G401 (cell line): ENCODE measurements around the gene POLR3C. TPM values are rescaled to one million over a fixed set of nuclear protein-coding genes. Genes with fewer than 3 reads are reported as not detected.
"Not testable (repeated sequence)": the region's sequence is repeated elsewhere in the genome, so short reads cannot be mapped to it uniquely, and the experiment has no call there.

Experiments used
- DNase-seq: peaks from one replicate; pipeline ENCODE4 v3.0.0-alpha.2; 2015; ENCODE audit warnings: low spot score
- in situ Hi-C: cut with HindIII; loops from 2 replicates; pipeline ENCODE4 v1.10.0; 2016; ENCODE audit warnings: low sequenced_read_pairs, mixed read lengths
- total RNA-seq: library from RNA; depleted of rRNA; stranded (reverse); fragments of >200 nt; shearing (Covaris generic); gene quantifications from 2 replicates; pipeline ENCODE4 v1.2.3, GENCODE V29; 2014; rRNA removed

POLR3C gene, protein sequence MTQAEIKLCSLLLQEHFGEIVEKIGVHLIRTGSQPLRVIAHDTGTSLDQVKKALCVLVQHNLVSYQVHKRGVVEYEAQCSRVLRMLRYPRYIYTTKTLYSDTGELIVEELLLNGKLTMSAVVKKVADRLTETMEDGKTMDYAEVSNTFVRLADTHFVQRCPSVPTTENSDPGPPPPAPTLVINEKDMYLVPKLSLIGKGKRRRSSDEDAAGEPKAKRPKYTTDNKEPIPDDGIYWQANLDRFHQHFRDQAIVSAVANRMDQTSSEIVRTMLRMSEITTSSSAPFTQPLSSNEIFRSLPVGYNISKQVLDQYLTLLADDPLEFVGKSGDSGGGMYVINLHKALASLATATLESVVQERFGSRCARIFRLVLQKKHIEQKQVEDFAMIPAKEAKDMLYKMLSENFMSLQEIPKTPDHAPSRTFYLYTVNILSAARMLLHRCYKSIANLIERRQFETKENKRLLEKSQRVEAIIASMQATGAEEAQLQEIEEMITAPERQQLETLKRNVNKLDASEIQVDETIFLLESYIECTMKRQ
- 12.0 and 28.1 TPM in 2 replicates for total RNA-seq

DNA sequence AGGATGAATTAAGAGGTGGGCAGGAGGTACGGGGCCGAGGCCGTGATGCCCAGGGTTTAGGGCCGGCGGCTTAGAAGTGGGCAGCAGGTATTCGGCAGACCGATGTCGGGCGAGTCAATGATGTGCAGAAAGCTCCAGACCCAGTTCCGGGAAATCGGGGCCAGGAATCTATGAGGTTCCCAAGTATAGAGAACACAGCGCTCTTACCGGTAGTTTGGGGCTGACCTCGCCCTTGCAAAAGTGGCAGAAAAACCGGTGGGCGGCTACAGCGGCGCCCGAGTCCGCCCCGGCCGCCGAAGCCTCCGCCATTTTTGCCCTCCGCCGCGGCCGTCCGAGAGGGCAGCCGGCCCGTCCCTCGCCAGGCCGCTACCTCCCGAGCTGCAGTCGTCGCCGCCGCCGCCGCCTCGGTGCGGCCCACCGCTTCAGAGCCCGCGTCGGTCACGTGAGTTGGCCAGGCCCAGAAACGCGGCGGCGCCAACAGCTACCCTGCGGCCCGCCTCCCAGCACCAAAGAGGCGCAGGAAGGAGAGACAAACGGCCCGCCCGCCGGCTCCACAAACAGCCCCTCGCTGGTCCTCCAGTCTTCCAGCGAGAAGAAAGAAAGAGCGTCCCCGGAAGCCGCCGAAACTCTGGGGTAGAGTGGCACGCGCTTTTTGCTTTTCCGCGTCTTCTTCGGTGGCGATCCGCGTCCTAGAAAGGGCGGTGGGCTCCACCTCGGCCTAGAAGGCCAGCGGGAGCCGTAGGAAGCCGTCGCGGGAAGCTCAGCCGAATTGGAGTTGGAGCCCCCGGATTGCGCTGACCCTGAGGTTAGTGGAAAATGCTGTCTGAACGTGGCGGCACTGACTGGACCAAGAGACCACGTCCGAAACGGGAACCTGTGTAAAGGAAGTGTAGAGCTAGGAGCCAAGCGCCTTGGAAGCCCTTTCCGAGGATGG lies at the start of gene POLR3C, which contains the start of gene RNF115:
POLR3C (plus strand) TSS at position 636 of the 934 bp plus-strand sequence. CDS start 1,577 bp downstream, outside the sequence.
RNF115 (minus strand) TSS at position 531 of the 934 bp plus-strand sequence; CDS start at position 309, 222 bp downstream.
- DNase-seq, result peak; percentile 94
- in situ Hi-C loops, result no loop called here

DNA sequence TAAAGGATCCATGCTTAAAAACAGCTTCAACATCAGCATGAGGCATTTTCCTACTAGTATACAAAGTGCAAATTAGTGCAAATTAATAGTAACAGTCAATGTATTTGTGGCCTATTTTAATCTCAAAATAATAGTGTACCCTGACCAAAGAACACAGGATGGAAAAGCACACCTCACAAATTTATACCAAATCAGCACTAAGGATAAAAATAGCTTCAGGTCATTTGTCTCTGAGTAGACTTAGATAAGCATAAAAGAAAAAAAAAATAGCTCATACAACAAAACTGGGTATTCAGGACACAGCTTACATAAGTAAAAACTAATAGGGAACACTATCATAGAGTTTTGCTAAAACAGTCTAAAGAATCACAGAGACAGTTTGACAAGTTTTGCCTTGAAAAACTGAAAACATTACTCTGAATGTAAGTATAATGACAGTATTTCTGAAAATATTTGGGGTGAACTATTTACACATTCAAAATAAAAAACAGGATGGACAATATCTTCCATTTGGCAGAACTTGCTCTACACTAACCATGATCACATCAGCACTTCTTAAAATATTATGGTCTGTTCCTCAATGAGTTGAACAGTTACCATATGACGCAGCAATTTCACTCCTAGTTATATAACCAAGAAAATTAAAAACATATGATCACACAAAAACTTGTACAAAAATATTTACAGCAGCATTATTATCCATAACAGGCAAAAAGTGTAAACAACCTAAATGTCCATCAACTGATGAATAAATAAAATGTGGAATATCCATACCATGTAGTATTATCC lies 46.4 kb upstream of the POLR3C start:
- peak; percentile 21 for DNase-seq
- in situ Hi-C loops, result no loop called here

DNA sequence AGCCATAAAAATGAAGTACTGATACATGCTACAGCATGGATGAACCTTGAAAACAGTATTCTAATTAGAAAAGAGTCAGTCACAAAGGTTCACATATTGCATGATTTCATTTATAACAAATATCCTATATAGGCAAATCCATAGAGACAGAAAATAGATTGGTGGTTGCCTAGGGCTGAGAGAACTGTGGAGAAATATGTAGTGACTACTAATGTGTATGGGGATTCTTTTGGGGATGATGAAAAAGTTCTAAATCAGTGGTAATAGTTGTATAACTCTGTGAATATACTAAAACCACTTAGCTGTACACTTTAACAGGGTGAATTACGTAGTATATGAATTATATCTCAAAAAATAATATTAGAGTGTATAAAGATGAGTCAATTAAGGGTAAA lies 45.9 kb upstream of the POLR3C start:
- in situ Hi-C loops, result no loop called here
- DNase-seq, result no peak

DNA sequence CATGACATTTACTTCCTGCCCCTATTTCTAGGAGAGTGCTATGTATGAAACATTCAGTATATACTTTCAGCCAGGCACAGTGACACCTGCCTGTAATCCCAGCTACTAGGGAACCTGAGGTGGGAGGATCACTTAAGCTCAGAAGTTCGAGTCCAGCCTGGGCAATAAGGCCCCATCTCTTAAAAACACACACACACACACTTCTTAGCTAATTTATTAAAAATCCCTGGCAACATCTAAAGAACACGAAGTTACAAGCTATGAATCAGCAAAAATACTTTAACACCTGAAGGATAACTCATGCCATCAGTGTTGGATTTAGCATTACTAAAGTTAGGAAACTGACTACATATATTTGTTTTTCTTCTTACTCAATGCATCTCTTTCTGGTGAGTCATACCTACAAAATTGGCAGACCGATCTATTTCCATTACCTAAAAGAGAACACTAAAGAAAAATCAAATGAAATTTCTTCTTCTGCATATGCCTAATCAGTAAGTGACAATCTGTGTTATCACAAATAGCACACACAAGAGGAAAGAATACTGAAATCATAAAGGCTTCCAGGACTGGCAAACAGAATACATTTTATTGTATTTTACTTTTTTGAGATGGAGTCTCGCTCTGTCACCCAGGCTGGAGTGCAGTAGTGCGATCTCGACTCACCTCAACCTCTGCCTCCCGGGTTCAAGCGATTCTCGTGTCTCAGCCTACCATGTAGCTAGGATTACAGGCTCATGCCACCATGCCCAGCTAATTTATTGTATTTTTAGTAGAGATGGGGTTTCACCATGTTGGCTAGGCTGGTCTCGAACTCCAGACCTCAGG lies 41.5 kb upstream of the POLR3C start:
- no peak for DNase-seq
- in situ Hi-C loops, result no loop called here

DNA sequence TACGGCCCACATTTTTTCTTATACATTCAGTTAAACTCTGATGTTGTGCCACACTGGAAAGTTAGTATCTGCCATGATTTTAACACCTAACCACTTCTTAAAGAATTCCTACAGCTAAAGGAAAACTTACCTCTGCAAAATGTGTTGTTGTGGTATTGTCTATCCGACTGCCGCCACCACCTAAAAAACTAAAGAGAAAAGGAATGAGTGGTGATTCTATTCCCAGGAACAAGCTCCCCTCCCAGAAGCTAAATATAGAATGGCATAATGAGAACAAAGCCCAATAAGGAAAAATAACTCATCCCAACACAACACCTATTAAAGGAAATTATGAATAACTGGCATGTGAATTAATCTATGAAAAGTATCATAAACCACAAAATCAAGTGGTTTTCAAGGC lies 39.6 kb upstream of the POLR3C start:
- in situ Hi-C loops, result no loop called here
- DNase-seq, result peak; percentile 50

DNA sequence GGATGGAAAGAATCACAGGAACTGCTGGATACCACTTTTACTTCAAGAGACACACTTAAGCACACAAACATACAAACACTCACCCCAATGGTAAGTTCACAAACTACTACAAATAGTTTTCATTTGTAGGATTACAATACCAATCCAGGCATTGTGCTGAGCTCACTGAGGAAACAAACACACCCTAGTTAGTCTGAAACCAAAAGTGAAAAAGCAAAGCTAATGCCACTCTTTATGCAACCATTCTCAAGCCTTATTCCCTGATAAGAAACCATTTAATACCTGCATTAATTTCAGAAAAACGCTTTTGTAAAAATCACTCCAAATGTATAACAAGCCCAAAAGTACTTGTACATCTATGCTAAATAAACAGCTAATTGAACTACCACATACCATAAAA lies 38.5 kb upstream of the POLR3C start:
- in situ Hi-C loops, result no loop called here
- DNase-seq, result no peak

DNA sequence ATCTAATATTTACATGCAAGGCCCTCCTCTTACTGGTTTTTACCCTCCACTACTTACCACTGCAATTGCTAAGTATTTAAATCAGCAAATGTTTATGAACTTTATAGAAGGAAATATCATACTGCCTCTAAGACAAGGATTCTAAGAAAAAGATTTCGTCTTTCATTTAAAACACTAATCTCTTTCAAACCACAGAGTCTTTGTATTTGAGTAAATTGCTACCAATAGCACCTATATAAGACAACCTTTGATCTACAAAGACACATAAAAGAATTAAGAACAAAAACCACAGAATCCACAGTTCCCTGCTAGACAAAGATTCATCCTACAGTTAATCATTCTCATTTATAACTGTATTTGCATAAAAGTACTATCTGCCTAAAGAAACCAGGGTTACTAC lies 37.7 kb upstream of the POLR3C start:
- no peak for DNase-seq
- in situ Hi-C loops, result no loop called here

DNA sequence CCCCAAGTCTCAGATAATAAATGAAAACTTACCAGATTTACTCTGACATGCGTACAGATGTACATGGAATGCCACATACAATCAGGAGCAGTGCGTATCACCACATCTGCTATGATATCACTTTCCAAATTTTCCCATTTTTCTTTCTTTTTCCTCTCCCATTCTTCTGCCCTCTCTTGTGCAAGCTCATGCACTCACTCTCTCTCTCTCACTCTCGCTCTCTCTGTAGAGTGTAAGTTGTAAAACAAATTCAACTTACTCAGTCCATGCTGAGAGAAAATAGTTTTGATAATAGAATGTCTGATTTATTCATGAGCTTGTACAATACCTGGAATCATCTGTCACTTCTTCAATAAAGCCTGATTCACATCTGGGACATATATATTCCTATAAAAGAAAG lies 35.4 kb upstream of the POLR3C start:
- in situ Hi-C loops, result no loop called here
- DNase-seq, result no peak

DNA sequence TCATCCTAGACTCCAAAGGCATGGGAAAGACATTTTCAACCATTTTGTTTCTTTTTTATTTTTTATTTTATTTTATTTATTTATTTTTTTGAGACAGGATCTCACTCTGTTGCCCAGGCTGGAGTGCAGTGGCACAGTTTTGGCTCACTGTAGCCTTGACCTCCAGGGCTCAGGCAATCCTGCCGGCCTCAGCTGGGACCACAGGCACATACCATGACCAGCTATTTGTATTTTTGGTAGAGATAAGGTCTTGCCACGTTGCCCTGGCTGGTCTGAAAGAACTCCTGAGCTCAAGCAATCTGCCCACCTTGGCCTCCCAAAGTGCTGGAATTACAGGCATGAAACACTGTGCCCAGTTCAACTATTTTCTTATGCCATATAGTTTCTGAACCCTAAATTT lies 32.1 kb upstream of the POLR3C start:
- in situ Hi-C loops, DNase-seq: not testable (repeated sequence)

DNA sequence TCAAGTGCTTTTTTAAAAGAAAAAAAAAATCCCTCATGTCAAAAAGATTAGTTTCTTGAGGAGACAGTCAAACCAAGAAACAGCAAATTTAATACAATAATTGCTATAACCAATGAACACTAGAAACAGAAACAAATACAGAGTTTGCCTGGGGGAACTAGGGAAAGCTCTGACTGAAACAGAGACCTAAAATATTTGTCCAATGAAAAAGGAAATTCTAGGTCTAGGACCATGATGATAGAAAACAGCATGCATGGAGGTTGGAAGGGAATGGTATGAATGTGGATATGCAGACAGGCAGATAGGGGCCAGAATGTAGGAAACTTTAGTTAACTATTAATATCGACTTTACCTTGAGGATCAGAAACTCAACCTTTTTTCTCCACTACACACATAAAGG lies 31.5 kb upstream of the POLR3C start:
- no peak for DNase-seq
- in situ Hi-C loops, result no loop called here

DNA sequence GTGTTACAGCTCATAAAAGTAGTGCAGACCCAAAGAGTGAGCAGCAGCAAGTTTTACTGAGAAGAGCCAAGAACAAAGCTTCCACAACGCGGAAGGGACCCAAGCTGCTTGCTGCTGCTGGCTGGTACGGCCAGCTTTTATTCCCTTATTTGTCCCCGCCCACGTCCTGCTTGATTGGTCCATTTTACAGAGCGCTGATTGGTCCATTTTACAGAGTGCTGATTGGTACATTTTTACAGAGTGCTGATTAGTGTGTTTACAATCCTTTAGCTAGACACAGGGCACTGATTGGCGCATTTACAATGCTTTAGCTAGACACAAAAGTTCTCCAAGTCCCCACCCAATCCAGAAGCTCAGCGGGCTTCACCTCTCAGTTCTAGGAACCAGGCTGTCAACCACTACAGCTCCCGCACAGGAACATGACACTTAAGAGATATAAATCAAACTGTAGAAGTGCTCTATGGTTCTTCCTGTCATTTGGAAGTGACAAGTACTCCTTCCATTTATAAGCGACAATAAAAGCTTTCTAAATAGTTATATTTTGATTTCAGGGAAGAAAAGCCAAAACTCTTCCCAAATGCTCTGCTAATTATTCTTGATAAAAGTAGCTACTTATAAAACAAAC lies 28.6 kb upstream of the POLR3C start:
- no peak for DNase-seq
- in situ Hi-C loops, result no loop called here

DNA sequence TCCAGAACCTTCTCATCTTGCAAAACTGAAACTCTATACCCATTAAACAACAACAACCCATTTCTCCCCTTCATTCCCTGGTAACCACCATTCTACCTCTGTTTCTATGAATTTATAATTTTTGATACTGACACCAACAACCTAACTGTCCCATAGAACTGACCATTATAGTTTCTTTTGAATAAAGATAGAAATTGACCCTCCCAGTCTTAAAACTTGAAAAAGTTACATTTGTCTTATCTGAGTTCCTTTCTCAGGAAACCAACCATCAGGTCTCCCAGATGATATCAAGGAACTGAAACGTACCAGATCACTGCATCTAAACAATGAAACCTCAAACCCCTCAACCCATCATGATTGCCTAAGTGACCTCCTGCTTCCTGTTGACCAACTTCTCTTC lies 27.2 kb upstream of the POLR3C start:
- no peak for DNase-seq
- in situ Hi-C loops, result no loop called here

DNA sequence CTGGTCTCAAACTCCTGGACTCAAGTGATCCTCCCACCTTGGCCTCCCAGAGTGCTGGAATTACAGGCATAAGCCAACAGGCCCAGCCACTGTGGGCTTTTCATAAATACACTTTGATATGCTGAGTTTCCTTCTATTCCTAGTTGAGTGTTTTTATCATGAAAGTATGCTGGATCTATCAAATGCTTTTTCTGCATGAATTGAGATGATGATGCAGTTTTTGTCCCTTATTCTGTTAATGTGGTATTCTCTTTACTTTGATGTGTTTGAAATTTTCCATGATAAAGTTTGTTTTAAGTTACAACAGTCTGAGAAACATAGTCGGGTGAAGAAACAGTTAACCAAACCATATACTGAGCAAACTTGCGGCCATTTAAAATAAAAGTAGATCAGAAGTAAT lies 24.2 kb upstream of the POLR3C start:
- in situ Hi-C loops, result no loop called here
- DNase-seq, result no peak

DNA sequence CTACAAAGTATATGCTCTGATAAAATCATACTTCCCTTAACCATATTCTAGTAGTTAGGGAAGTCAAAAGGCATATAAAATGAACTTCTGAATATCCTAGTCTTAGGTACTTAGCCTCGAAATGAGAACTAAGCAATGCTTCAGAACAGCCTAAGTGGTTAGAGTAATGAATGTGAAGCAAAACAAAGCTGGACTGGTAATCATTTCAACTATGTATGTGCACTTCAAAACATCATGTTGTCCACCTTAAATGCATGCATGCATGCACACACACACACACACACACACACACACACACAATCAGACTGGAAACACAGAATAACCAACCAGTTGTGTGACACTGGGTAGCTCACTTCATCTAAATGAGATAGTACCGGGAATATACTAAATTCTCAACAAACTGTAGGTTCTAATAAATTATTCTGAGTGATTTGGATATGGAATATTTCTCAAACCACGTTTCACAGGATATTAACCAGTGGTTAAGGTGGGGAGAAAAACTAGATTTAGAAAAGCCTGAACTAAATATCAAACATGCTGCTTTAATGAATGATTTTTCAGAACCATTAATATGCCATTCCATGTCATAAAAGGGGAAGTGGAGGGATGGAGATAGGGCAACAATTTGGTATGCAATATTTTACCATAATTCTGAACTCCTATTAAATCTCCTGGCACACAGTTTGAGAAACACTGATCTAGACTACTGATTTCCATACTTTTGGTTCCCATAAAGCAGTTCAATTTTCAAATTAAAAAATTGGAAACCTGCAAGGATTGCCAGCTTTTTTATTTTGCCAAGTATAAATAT lies 19.6 kb upstream of the POLR3C start:
- no peak for DNase-seq
- in situ Hi-C loops, result no loop called here

DNA sequence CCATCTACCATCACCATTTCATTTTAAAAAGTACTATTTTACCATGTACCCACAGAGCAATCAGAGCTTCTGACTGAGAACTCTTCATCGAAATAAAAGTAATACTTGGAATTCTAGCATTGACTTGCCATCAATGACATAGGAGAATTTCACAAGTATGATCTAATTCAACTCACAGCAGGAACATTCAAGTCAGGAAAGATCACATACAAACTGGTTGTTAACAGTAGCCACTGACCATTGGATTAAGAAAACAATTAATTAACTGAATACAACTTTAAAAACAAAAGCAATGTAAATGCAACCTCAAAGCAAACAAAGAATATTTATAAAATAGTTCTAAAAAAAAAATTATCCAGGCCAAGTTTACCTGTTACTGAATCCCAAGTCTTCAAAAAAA lies 18.9 kb upstream of the POLR3C start:
- in situ Hi-C loops, result no loop called here
- DNase-seq, result no peak

DNA sequence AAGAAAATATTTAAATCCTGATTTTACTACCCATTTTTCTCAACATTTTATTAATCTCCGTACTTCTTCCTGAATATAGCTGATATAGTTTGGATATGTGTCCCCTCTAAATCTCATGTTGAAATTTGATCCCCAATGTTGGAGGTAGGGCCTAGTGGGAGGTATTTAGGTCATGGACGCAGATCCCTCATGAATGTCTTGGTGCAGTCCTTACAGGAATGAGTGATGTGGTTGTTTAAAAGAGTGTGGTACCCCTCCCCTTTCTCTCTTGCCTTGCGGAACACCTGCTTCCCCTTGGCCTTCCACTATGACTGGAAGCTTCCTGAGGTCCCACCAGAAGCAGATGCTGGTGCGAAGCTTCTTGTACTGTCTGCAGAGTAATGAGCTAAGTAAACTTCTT lies 17.6 kb upstream of the POLR3C start:
- in situ Hi-C loops, result no loop called here
- no peak for DNase-seq

DNA sequence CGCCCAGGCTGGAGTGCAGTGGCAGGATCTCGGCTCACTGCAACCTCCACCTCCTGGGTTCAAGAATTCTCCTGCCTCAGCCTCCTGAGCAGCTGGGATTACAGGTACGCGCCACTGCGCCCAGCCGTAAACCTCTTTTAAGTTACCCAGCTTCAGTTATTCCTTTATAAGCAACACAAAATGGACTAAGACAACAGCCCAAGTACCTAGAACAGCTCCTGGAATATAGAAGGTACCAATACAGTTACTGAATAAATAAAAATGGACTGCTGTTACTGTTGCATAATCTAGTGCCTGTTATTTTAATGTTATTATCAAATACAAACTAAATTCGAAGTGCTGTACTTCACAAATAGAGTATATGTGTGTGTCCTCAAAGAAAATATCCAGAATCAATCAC lies 17.2 kb upstream of the POLR3C start:
- in situ Hi-C loops, result no loop called here
- no peak for DNase-seq
